KMS-11 (cell line): ENCODE results near the gene PLSCR3.

Source experiments
- H2AFZ ChIP-seq: fragments of 200-600 bp; sonication (generic); 2 replicates; pipeline ENCODE4 v1.6.1; 2016; ENCODE audit warnings: antibody characterized with exemption, mixed run types, low read depth
- H3K27ac ChIP-seq: fragments of 200-600 bp; sonication (generic); 2 replicates; pipeline ENCODE4 v1.6.1; 2016; ENCODE audit warnings: mild to moderate bottlenecking, mixed run types
- H3K27me3 ChIP-seq: fragments of 200-600 bp; sonication (generic); 2 replicates; pipeline ENCODE4 v1.6.1; 2017; ENCODE audit warnings: mild to moderate bottlenecking, low read depth, mixed run types, moderate library complexity; ENCODE audit not compliant: insufficient read depth
- H3K36me3 ChIP-seq: fragments of 200-600 bp; sonication (generic); 2 replicates; pipeline ENCODE4 v1.6.1; 2017; ENCODE audit warnings: mild to moderate bottlenecking, mixed run types; ENCODE audit not compliant: insufficient read depth
- H3K4me1 ChIP-seq: fragments of 200-600 bp; sonication (generic); 2 replicates; pipeline ENCODE4 v1.6.1; 2016; ENCODE audit warnings: mild to moderate bottlenecking, low read depth, mixed run types; ENCODE audit not compliant: poor library complexity, severe bottlenecking
- H3K4me2 ChIP-seq: fragments of 200-600 bp; sonication (generic); 2 replicates; pipeline ENCODE4 v1.7.0; 2016; ENCODE audit warnings: mild to moderate bottlenecking, mixed run types
- H3K4me3 ChIP-seq: fragments of 200-600 bp; sonication (generic); IDR thresholded peaks from 2 replicates; pipeline ENCODE4 v1.6.1; 2017; ENCODE audit warnings: low read depth, low read length, mixed read lengths; ENCODE audit not compliant: insufficient read depth
- H3K79me2 ChIP-seq: fragments of 200-600 bp; sonication (generic); 2 replicates; pipeline ENCODE4 v1.6.1; 2016; ENCODE audit warnings: low read depth, mixed run types; ENCODE audit not compliant: insufficient read depth
- H3K9ac ChIP-seq: fragments of 200-600 bp; sonication (generic); 2 replicates; pipeline ENCODE4 v1.6.1; 2016; ENCODE audit warnings: mild to moderate bottlenecking, mixed run types
- H4K20me1 ChIP-seq: fragments of 200-600 bp; sonication (generic); 2 replicates; pipeline ENCODE4 v1.6.1; 2016; ENCODE audit warnings: mild to moderate bottlenecking, mixed run types; ENCODE audit not compliant: insufficient read depth
- CTCF ChIP-seq: fragments of 200-600 bp; sonication (generic); conservative IDR thresholded peaks from 2 replicates; pipeline ENCODE4 v1.6.1; 2017; ENCODE audit warnings: low read depth, mild to moderate bottlenecking, antibody characterized with exemption, low read length, moderate library complexity, mixed read lengths

PLSCR3 gene

GRCh38 chr17:7396147-7396546 is 1.8 kb upstream of the PLSCR3 start:
- no peak for TF ChIP-seq CTCF
- no peak overlapping the region for H3K27ac ChIP-seq

DNA sequence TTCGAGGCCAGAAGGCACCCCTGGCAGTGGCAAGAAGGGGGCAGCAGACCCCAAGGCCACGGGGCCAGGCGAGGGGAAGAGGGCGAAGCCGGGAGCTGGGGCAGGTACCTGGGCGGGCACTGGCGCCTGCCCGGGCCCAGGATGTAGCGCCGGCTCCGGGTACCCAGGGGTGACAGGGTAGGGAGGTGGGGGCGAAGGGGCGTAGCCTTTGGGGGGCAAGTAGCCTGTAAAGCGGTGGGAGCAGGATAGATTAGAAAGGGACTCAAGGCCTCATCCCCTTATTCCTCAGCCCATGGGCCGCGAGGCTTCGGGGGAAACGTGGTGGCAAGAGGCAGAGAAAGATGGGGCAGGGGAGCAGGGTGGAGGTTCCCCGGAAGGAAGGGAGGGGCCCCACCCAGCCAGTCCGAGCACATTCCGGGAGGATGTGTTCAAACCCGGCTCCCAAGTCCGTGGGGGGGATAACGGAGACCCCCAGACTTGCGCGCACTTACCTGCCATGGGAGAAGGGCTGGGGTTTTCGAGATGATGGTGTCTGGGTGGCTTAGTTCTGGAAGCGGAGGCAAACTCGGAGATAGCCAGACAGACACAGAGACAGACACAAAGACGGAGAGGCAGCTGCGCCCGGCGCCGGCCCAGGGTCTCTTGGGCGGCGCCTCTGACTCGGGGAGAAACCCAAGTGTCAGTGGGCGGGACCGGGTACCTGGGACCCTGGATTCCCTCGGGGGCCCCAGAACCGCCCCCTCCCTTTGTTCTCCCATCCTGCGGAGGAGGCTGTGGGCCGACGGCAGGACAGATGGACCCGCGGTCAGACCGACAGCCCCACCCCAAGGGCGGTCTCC is 493 bp downstream of the PLSCR3 start:
- Histone ChIP-seq H3K36me3 (no peaks in the 10 kb centered on the region), H3K27me3 (no peaks in the 10 kb centered on the region), H3K4me1 (no peaks in the 10 kb centered on the region), H3K4me2 (peak overlapping the region; percentile 39; the same call in 1 of the 2 replicates), H2AFZ (peak overlapping the region; percentile 26; the same call in 1 of the 2 replicates), H3K79me2 (no peaks in the 10 kb centered on the region), H4K20me1 (no peaks in the 10 kb centered on the region), H3K27ac (no peak overlapping the region), H3K9ac (peak overlapping the region; percentile 42; the same call in 1 of the 2 replicates), H3K4me3 (no peak overlapping the region)
- TF ChIP-seq CTCF, result no peak

More at GRCh38 chr17:7396147-7396546, 1.8 kb upstream of the PLSCR3 start:
- no peak overlapping the region for H3K4me3 ChIP-seq
- no peak overlapping the region for H3K4me2 ChIP-seq
- H2AFZ ChIP-seq, result no peak overlapping the region
- H3K27me3 ChIP-seq, result no peaks in the 10 kb centered on the region
- H3K9ac ChIP-seq, result no peak overlapping the region
- no peaks in the 10 kb centered on the region for H4K20me1 ChIP-seq
- H3K79me2 ChIP-seq, result no peaks in the 10 kb centered on the region
- no peaks in the 10 kb centered on the region for H3K36me3 ChIP-seq
- no peaks in the 10 kb centered on the region for H3K4me1 ChIP-seq

GRCh38 chr17:7392696-7393612 is 1.4 kb downstream of the PLSCR3 start:
- Histone ChIP-seq H3K27me3 (no peaks in the 10 kb centered on the region), H3K4me1 (no peaks in the 10 kb centered on the region), H3K79me2 (no peaks in the 10 kb centered on the region), H3K4me2 (peak overlapping the region; percentile 39; the same call in 1 of the 2 replicates), H3K36me3 (no peaks in the 10 kb centered on the region), H3K9ac (no peak overlapping the region), H4K20me1 (no peaks in the 10 kb centered on the region), H3K4me3 (no peak overlapping the region), H2AFZ (no peak overlapping the region), H3K27ac (no peak overlapping the region)
- TF ChIP-seq CTCF, result no peak

GRCh38 chr17:7391307-7391706 is 3.0 kb downstream of the PLSCR3 start:
- Histone ChIP-seq H3K4me2 (no peak overlapping the region), H3K9ac (no peak overlapping the region), H3K4me1 (no peaks in the 10 kb centered on the region)

More at GRCh38 chr17:7391307-7391706, 3.0 kb downstream of the PLSCR3 start:
- Histone ChIP-seq H2AFZ (no peak overlapping the region), H3K79me2 (no peaks in the 10 kb centered on the region), H4K20me1 (no peaks in the 10 kb centered on the region), H3K4me3 (no peak overlapping the region), H3K27me3 (no peaks in the 10 kb centered on the region), H3K36me3 (no peaks in the 10 kb centered on the region), H3K27ac (no peak overlapping the region)
- TF ChIP-seq CTCF, result no peak
